CD4-positive, alpha-beta T cell treated with Interleukin-17A for 4 hours (primary cell): ENCODE results near the gene BAZ2A.
"Not testable (repeated sequence)": the region's sequence is repeated elsewhere in the genome, so short reads cannot be mapped to it uniquely, and the experiment has no call there.

Source experiments
- DNase-seq: peaks from one replicate; pipeline ENCODE4 v3.0.0-alpha.2; 2020; ENCODE audit warnings: mixed read lengths

Gene BAZ2A

GRCh38 chr12:56591961-56592360, 38.2 kb downstream of the BAZ2A start:
- DNase-seq: no peak

- DNase-seq: no peak
Observed at GRCh38 chr12:56591126-56591525, 39.0 kb downstream of the BAZ2A start.

GRCh38 chr12:56590237-56590830, 39.8 kb downstream of the BAZ2A start:
- DNase-seq: peak; percentile 28

GRCh38 chr12:56589783-56590182, 40.3 kb downstream of the BAZ2A start:
- DNase-seq: no peak

GRCh38 chr12:56585098-56585497, 45.0 kb downstream of the BAZ2A start:
- DNase-seq: no peak

- DNase-seq: peak; percentile 53
Observed at GRCh38 chr12:56581418-56582145, 48.5 kb downstream of the BAZ2A start.

GRCh38 chr12:56578983-56579546, 51.1 kb downstream of the BAZ2A start:
- no peak for DNase-seq

GRCh38 chr12:56577248-56577647, 52.9 kb downstream of the BAZ2A start:
- not testable (repeated sequence) for DNase-seq

GRCh38 chr12:56574210-56574609, 55.9 kb downstream of the BAZ2A start:
- DNase-seq: no peak

- DNase-seq: no peak
Observed at GRCh38 chr12:56572288-56572687, 57.8 kb downstream of the BAZ2A start.

- no peak for DNase-seq
Observed at GRCh38 chr12:56571121-56571520, 59.0 kb downstream of the BAZ2A start.

GRCh38 chr12:56568146-56568545, 62.0 kb downstream of the BAZ2A start:
- no peak for DNase-seq

GRCh38 chr12:56565510-56566101, 64.5 kb downstream of the BAZ2A start:
- peak; percentile 46 for DNase-seq

- no peak for DNase-seq
Observed at GRCh38 chr12:56551070-56551469, 79.1 kb downstream of the BAZ2A start.

- DNase-seq: no peak
Observed at GRCh38 chr12:56546680-56547079, 83.4 kb downstream of the BAZ2A start.
